Left lobe of liver (tissue), 2 donors: ENCODE data around the gene RP9. TPM values are rescaled to one million over a fixed set of nuclear protein-coding genes. Genes with fewer than 3 reads are reported as not detected.

ENCODE experiments used
- ATAC-seq: fragments of 200-7000 bp; cut with Tn5 transposase; one replicate; pipeline ENCODE4 v1.9.1; 2020; ENCODE audit warnings: mild to moderate bottlenecking, moderate library complexity
- DNase-seq: peaks from one replicate; pipeline ENCODE4 v3.0.0-alpha.2; 2020; ENCODE audit warnings: low spot score
- total RNA-seq: library from RNA; stranded (reverse); gene quantifications from one replicate; pipeline ENCODE4 v1.2.1, GENCODE V29; 2021
- donor health status: DM: no; HTN: no; CAD: no; lungs with moderate emphysema.
- donor health status: DM: no; HTN: yes; CAD: no.

RP9 gene
- total RNA-seq: 4.6 TPM

DNA sequence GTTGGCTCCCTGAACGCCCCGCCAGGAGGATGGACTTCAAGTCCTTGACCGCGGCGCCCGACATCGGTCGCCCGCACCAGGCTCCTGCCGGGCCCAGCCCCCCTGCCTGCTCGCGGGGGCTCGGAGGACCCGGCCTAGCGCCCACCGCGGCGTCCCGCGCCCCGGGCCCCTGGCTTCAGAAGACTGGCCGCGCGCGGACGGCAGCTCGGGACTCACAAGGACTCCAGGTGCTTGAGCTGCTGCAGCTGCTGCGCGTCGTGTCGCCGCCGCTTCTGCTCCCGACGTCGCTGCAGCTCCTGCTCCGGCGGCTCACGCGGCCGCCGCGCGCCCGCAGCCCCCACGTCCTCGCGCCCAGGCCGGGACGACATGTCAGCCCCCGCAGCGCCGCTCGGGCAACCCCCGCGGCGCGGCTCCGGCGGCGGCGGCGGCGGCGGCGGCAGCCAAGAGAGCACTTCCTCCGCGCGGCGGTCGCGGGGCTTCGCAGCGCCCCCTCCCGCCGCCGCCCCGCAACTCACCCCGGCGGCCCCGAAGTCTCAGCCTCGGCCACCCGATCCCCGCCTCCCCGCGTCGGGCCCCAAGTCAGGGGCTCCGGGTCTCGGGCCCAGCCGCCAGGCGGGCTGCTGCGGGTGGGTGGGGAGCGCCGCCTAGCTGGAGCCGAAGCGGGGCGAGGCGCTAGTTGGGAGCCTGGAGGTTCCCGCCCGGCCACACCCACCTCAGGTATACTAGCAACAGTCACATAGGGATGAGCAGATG is at the start of gene RP9:
TSS of gene RP9 (minus strand) at position 400 of the 753 bp plus-strand sequence. CDS start at position 368, 32 bp downstream.
- DNase-seq (peak; percentile 71), ATAC-seq (peak; percentile 96)

- ATAC-seq (no peak), DNase-seq (no peak)
Measured at GRCh38 chr7:33157781-33158180, 48.6 kb upstream of the RP9 start.

GRCh38 chr7:33157311-33157710 is 48.1 kb upstream of the RP9 start:
- ATAC-seq (no peak), DNase-seq (no peak)

- ATAC-seq: no peak
- DNase-seq: no peak
Measured at GRCh38 chr7:33156441-33156840, 47.2 kb upstream of the RP9 start.

DNA sequence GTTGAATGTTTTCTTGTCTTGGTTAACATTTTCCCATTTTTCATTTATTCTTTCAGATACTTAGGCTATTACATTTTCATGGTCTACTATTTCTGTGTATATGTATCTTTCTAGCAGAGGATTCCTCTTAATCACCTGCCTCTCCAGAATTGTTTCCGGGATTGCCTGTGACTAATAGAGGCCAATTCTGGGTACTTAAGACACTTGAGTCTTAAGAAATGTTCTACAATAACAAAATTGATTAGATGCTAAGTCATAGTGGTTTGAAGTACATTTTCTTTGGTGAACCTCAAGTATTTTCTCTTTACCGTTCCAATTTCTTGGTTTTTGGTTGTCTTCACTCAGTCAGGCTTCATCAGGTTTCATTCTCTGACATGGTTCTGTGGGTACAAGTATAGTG is 46.6 kb upstream of the RP9 start:
- DNase-seq (no peak), ATAC-seq (no peak)

DNA sequence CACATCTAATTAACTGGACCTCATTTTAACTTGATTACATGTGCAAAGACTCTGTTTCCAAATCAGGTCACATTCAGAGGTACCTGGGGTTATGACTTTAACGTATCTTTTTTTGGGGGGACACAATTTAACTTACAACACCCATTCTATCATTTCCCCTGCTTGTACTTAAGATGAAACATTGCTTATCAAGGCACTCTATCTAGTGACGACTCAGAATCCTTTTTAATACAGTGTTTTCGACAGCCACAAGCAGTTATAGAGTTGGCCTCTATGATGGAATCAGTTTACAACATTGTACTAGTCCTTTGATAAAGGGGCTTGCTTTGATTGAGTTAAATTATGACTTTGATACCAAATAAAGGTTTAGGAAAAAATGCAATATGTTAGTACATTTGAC is 42.9 kb upstream of the RP9 start:
- ATAC-seq: no peak

GRCh38 chr7:33145156-33145555 is 36.0 kb upstream of the RP9 start:
- ATAC-seq (no peak), DNase-seq (no peak)

More for the DNA sequence above, 42.9 kb upstream of the RP9 start:
- no peak for DNase-seq

DNA sequence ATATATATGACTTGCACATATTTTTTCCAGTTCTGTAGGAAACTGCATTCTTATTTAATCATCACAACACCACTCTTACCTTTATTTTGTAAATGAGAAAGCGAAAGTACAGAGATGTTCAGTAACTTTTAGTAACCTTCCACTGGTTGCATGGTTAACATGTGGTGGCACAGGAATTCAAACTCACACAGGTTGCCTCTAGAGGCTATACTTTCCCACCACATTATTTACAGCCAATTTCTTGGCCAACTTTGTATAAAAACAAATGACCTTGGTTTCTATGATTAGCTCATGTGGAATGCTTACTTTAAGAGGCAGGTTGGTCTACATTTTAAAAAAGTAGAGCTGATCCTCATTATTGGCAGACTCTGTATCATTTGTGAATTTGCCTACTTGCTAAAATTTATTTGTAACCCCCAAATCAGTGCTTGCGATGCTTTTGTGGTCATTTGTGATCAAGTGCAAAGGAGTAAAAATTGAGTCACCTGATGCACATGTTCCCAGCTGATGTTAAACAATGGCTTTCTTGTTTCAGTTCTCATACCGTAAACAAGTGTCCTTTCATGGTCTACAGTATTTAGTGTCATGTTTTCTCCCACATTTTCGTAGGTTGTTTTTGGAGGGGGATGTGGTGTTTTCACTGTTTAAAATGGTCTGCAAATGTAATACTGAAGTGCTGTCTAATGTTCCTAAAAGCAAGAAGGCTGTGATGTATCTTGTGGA is 35.0 kb upstream of the RP9 start:
- ATAC-seq: no peak
- DNase-seq: no peak

DNA sequence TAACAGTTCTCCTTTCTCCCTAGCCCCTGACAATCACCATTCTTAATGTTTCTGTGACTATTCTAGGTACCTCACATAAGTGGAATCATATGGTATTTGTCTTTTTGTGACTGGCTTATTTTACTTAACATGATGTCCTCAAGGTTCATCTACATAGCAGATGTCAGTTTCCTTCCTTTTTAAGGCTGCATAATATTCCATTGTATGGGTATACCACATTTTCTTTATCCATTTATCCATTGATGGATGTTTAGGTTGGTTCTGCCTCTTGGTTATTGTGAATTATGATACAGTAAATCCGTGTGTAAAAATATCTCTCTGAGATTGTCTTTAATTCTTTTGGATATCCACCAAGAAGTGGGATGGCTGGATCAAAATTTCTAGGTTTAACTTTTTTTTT is 33.4 kb upstream of the RP9 start:
- DNase-seq: no peak
- ATAC-seq: no peak

GRCh38 chr7:33137103-33137502 is 27.9 kb upstream of the RP9 start:
- no peak for DNase-seq
- no peak for ATAC-seq

- DNase-seq (no peak), ATAC-seq (no peak)
Measured at GRCh38 chr7:33130184-33130583, 21.0 kb upstream of the RP9 start.

GRCh38 chr7:33129806-33130153 is 20.6 kb upstream of the RP9 start:
- ATAC-seq: peak; percentile 14
- no peak for DNase-seq

GRCh38 chr7:33128990-33129805 is 20.0 kb upstream of the RP9 start, which contains the start of gene BBS9:
TSS of gene BBS9 (plus strand) at chr7:33129564. CDS start at chr7:33146253, 16,689 bp downstream.
- ATAC-seq: peak; percentile 99
- DNase-seq: peak; percentile 95

GRCh38 chr7:33128631-33128989 is 19.4 kb upstream of the RP9 start:
- DNase-seq (no peak), ATAC-seq (no peak)

DNA sequence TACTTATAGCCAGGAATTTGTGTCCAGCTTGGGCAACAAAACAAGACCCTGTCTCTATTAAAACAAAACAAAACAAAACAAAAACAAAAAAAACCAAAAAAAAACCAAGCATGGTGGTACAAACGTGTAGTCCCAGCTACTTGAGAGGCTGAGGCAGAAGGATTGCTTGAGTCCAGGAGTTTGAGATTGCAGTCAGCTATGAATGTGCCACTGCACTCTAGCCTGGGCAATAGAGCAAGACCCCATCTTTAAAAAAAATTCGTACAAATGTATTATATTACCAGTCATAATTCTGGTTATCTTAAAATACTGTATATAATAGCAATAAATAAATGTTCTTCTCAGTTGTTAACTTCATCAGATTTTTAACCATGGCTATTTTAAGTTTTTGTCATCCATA is 17.9 kb upstream of the RP9 start:
- ATAC-seq (no peak), DNase-seq (no peak)

GRCh38 chr7:33118383-33118782 is 9.2 kb upstream of the RP9 start:
- no peak for ATAC-seq
- no peak for DNase-seq

DNA sequence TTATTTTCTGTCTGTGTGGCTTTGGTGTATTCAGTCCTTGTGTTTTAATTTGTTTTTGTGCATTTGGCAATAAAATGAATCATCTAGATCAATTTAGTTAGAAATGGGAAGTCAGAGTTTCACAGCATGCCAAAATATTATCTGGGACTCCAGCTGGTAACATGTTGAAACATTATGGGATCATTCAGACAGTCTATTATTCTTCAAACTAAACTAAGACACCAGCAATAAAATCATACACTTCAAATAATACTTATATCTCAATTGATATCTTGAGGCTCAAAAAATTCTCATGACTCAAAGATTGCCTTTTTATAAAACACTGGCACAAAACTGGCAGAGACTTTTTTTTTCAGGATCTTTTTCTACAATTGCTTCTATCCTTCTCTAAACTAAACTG is 5.8 kb upstream of the RP9 start:
- DNase-seq: no peak
- no peak for ATAC-seq

GRCh38 chr7:33111614-33112013 is 2.4 kb upstream of the RP9 start:
- no peak for ATAC-seq
- DNase-seq: no peak

GRCh38 chr7:33109758-33110238 is 594 bp upstream of the RP9 start:
- no peak for ATAC-seq

DNA sequence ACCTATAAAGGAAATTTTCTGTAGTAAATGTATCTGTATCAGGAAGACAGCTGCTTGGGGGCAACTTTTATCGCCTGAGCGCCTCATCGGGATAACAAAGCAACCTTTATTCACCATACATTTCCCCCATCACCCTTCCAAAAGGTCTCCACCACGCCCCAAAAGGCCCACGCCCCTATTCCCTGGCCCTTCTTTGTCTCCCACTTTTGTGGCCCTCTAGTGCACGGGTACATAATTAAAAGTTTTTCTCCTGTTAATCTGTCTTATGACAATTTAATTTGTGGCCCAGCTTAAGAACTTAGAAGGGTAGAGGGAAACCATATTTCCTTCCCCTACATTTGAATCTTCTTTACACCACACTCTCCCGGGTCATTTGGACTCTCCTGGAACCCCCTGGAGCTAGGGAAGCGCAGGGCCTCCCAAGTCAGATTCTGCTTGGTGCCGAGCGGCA is 625 bp downstream of the RP9 start:
- ATAC-seq (peak; percentile 26), DNase-seq (no peak)

More at GRCh38 chr7:33109758-33110238, 594 bp upstream of the RP9 start:
- no peak for DNase-seq
